Activated T-helper 2 cell treated with anti-CD3 and anti-CD28 coated beads, Interferon-gamma antibody, Interleukin-2, Interleukin-4, amounts not matched to agents 10 μg/mL and 5 μg/mL and 100 μg/mL, durations not matched to agents 14 hours and 24 hours and 36 hours (primary cell): ENCODE results near the gene GRM7. TPM values are rescaled to one million over a fixed set of nuclear protein-coding genes. Genes with fewer than 3 reads are reported as not detected.
"Not testable (repeated sequence)": the region's sequence is repeated elsewhere in the genome, so short reads cannot be mapped to it uniquely, and the experiment has no call there.

Experiments
- DNase-seq: peaks from one replicate; pipeline ENCODE4 v3.0.0; 2021; ENCODE audit warnings: low spot score
- H3K27ac Mint-ChIP-seq: one replicate; pipeline ENCODE4 v1.8.0; 2021; ENCODE audit warnings: mixed read lengths
- H3K27me3 Mint-ChIP-seq: one replicate; pipeline ENCODE4 v1.8.0; 2021; ENCODE audit warnings: low read depth, mixed read lengths
- H3K36me3 Mint-ChIP-seq: one replicate; pipeline ENCODE4 v1.8.0; 2021; ENCODE audit warnings: low read depth, mixed read lengths
- H3K4me1 Mint-ChIP-seq: one replicate; pipeline ENCODE4 v1.8.0; 2021; ENCODE audit warnings: low read depth, mixed read lengths
- H3K4me3 Mint-ChIP-seq: one replicate; pipeline ENCODE4 v1.8.0; 2021; ENCODE audit warnings: low read depth, mild to moderate bottlenecking, moderate library complexity, mixed read lengths
- H3K9me3 Mint-ChIP-seq: one replicate; pipeline ENCODE4 v1.8.0; 2021; ENCODE audit warnings: mixed read lengths
- intact Hi-C: fragments of 100-400 bp; cut with micrococcal nuclease; formaldehyde crosslinking; loops from one replicate; pipeline ENCODE4 v1.15.1; 2023
- total RNA-seq: library from RNA; stranded (reverse); gene quantifications from 2 replicates; pipeline ENCODE4 v1.2.3, GENCODE V29; 2022

The GRM7 gene
- total RNA-seq, 1 donor from 2014 or later: not detected

- Mint-ChIP-seq H3K4me1 (no peaks in the 10 kb centered on the region), H3K27ac (no peak overlapping the region), H3K36me3 (no peaks in the 10 kb centered on the region), H3K4me3 (no peak overlapping the region), H3K27me3 (no peaks in the 10 kb centered on the region), H3K9me3 (peaks cover 11% of the 10 kb centered on the region)
- no peak for DNase-seq
- intact Hi-C loops: no loop called here
Measured at GRCh38 chr3:6912240-6912639, 51.3 kb downstream of the GRM7 start.

GRCh38 chr3:6915898-6916297 is 55.0 kb downstream of the GRM7 start:
- no peaks in the 10 kb centered on the region for H3K36me3 Mint-ChIP-seq
- no peaks in the 10 kb centered on the region for H3K4me1 Mint-ChIP-seq
- H3K27me3 Mint-ChIP-seq: no peaks in the 10 kb centered on the region
- no peak for DNase-seq
- no peak overlapping the region for H3K27ac Mint-ChIP-seq
- peaks cover 4% of the 10 kb centered on the region for H3K9me3 Mint-ChIP-seq
- H3K4me3 Mint-ChIP-seq: no peak overlapping the region
- intact Hi-C loops: no loop called here

- H3K9me3 Mint-ChIP-seq: peaks cover 10% of the 10 kb centered on the region
- no peaks in the 10 kb centered on the region for H3K36me3 Mint-ChIP-seq
- DNase-seq: no peak
- H3K4me1 Mint-ChIP-seq: no peaks in the 10 kb centered on the region
- intact Hi-C loops: no loop called here
- H3K27ac Mint-ChIP-seq: no peak overlapping the region
- no peaks in the 10 kb centered on the region for H3K27me3 Mint-ChIP-seq
- no peak overlapping the region for H3K4me3 Mint-ChIP-seq
Measured at GRCh38 chr3:6921066-6921465, 60.2 kb downstream of the GRM7 start.

- intact Hi-C loops: no loop called here
- H3K27me3 Mint-ChIP-seq: no peaks in the 10 kb centered on the region
- H3K4me3 Mint-ChIP-seq: no peak overlapping the region
- peaks cover 10% of the 10 kb centered on the region for H3K9me3 Mint-ChIP-seq
- no peak for DNase-seq
- H3K27ac Mint-ChIP-seq: no peak overlapping the region
- H3K36me3 Mint-ChIP-seq: no peaks in the 10 kb centered on the region
- no peaks in the 10 kb centered on the region for H3K4me1 Mint-ChIP-seq
Measured at GRCh38 chr3:6921876-6922275, 61.0 kb downstream of the GRM7 start.

GRCh38 chr3:6928064-6928463 is 67.1 kb downstream of the GRM7 start:
- no peak overlapping the region for H3K4me3 Mint-ChIP-seq
- H3K36me3 Mint-ChIP-seq: no peaks in the 10 kb centered on the region
- no peaks in the 10 kb centered on the region for H3K4me1 Mint-ChIP-seq
- H3K9me3 Mint-ChIP-seq: no peaks in the 10 kb centered on the region
- intact Hi-C loops: no loop called here
- no peaks in the 10 kb centered on the region for H3K27me3 Mint-ChIP-seq
- DNase-seq: no peak
- no peak overlapping the region for H3K27ac Mint-ChIP-seq

GRCh38 chr3:6929918-6930317 is 69.0 kb downstream of the GRM7 start:
- no peaks in the 10 kb centered on the region for H3K9me3 Mint-ChIP-seq
- H3K4me1 Mint-ChIP-seq: no peaks in the 10 kb centered on the region
- H3K4me3 Mint-ChIP-seq: no peak overlapping the region
- no peak for DNase-seq
- intact Hi-C loops: no loop called here
- no peaks in the 10 kb centered on the region for H3K36me3 Mint-ChIP-seq
- no peak overlapping the region for H3K27ac Mint-ChIP-seq
- no peaks in the 10 kb centered on the region for H3K27me3 Mint-ChIP-seq

GRCh38 chr3:6935418-6935817 is 74.5 kb downstream of the GRM7 start:
- H3K9me3 Mint-ChIP-seq, H3K27me3 Mint-ChIP-seq, H3K4me3 Mint-ChIP-seq, intact Hi-C loops, H3K4me1 Mint-ChIP-seq, H3K27ac Mint-ChIP-seq, H3K36me3 Mint-ChIP-seq, DNase-seq: not testable (repeated sequence)

- peaks cover 3% of the 10 kb centered on the region for H3K9me3 Mint-ChIP-seq
- H3K4me3 Mint-ChIP-seq: no peak overlapping the region
- no peaks in the 10 kb centered on the region for H3K36me3 Mint-ChIP-seq
- H3K27ac Mint-ChIP-seq: no peak overlapping the region
- intact Hi-C loops: no loop called here
- no peaks in the 10 kb centered on the region for H3K27me3 Mint-ChIP-seq
- no peaks in the 10 kb centered on the region for H3K4me1 Mint-ChIP-seq
- DNase-seq: no peak
Measured at GRCh38 chr3:6935970-6936369, 75.1 kb downstream of the GRM7 start.

GRCh38 chr3:6962801-6963200 is 101.9 kb downstream of the GRM7 start:
- Mint-ChIP-seq H3K4me3 (no peak overlapping the region), H3K27ac (no peak overlapping the region), H3K27me3 (no peaks in the 10 kb centered on the region), H3K9me3 (peaks cover 7% of the 10 kb centered on the region), H3K4me1 (no peaks in the 10 kb centered on the region), H3K36me3 (no peaks in the 10 kb centered on the region)
- intact Hi-C loops: no loop called here
- DNase-seq: no peak

- Mint-ChIP-seq H3K9me3 (peaks cover 18% of the 10 kb centered on the region), H3K36me3 (no peaks in the 10 kb centered on the region), H3K27me3 (no peaks in the 10 kb centered on the region), H3K4me3 (no peak overlapping the region), H3K27ac (no peak overlapping the region), H3K4me1 (no peaks in the 10 kb centered on the region)
- no peak for DNase-seq
- intact Hi-C loops: no loop called here
Measured at GRCh38 chr3:6965881-6966280, 105.0 kb downstream of the GRM7 start.

GRCh38 chr3:6971933-6972332 is 111.0 kb downstream of the GRM7 start:
- peaks cover 19% of the 10 kb centered on the region for H3K9me3 Mint-ChIP-seq
- no peak overlapping the region for H3K4me3 Mint-ChIP-seq
- no peak for DNase-seq
- no peaks in the 10 kb centered on the region for H3K36me3 Mint-ChIP-seq
- intact Hi-C loops: no loop called here
- H3K4me1 Mint-ChIP-seq: no peaks in the 10 kb centered on the region
- H3K27me3 Mint-ChIP-seq: no peaks in the 10 kb centered on the region
- no peak overlapping the region for H3K27ac Mint-ChIP-seq

GRCh38 chr3:6985848-6986247 is 124.9 kb downstream of the GRM7 start:
- Mint-ChIP-seq H3K9me3 (peaks cover 26% of the 10 kb centered on the region), H3K27me3 (no peaks in the 10 kb centered on the region), H3K36me3 (no peaks in the 10 kb centered on the region), H3K4me1 (no peaks in the 10 kb centered on the region), H3K27ac (no peak overlapping the region), H3K4me3 (no peak overlapping the region)
- DNase-seq: no peak
- intact Hi-C loops: no loop called here

GRCh38 chr3:6989608-6990291 is 128.8 kb downstream of the GRM7 start:
- no peak for DNase-seq
- intact Hi-C loops: no loop called here
- H3K36me3 Mint-ChIP-seq: no peaks in the 10 kb centered on the region
- peaks cover 43% of the 10 kb centered on the region for H3K9me3 Mint-ChIP-seq
- no peak overlapping the region for H3K4me3 Mint-ChIP-seq
- H3K27ac Mint-ChIP-seq: no peak overlapping the region
- no peaks in the 10 kb centered on the region for H3K4me1 Mint-ChIP-seq
- no peaks in the 10 kb centered on the region for H3K27me3 Mint-ChIP-seq
